GM12874 (cell line): ENCODE data around the gene FLNC.

Source experiments
- TF ChIP-seq, protein P1 (sequence below): IDR thresholded peaks from 2 replicates; pipeline ENCODE4 v1.5.1; 2011; ENCODE audit warnings: low read depth, mild to moderate bottlenecking, control low read depth, low read length, moderate library complexity; ENCODE audit not compliant: insufficient read depth

Gene FLNC

DNA sequence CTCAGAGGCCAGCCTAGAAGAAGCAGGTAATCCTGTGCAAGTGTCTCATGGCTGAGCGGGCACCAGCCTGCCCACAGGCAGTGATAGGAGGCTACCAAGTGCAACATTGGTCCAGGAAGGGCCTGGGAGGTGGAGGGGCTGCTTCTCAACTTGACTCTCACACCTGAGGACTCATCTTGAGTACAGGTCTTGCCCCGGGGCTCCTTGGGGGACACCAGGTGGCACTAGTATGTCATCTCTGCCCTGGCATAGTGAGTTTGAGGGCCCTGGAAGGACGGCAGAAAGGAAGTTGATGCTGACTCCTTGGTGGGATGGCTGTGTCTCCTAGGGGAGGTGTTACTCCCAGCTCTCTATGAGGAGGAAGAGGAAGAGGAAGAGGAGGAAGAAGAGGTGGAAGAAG lies 36.2 kb upstream of the FLNC start:
- TF ChIP-seq, protein P1, sequence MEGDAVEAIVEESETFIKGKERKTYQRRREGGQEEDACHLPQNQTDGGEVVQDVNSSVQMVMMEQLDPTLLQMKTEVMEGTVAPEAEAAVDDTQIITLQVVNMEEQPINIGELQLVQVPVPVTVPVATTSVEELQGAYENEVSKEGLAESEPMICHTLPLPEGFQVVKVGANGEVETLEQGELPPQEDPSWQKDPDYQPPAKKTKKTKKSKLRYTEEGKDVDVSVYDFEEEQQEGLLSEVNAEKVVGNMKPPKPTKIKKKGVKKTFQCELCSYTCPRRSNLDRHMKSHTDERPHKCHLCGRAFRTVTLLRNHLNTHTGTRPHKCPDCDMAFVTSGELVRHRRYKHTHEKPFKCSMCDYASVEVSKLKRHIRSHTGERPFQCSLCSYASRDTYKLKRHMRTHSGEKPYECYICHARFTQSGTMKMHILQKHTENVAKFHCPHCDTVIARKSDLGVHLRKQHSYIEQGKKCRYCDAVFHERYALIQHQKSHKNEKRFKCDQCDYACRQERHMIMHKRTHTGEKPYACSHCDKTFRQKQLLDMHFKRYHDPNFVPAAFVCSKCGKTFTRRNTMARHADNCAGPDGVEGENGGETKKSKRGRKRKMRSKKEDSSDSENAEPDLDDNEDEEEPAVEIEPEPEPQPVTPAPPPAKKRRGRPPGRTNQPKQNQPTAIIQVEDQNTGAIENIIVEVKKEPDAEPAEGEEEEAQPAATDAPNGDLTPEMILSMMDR: peak; percentile 32; the same call in 1 of the 2 replicates

DNA sequence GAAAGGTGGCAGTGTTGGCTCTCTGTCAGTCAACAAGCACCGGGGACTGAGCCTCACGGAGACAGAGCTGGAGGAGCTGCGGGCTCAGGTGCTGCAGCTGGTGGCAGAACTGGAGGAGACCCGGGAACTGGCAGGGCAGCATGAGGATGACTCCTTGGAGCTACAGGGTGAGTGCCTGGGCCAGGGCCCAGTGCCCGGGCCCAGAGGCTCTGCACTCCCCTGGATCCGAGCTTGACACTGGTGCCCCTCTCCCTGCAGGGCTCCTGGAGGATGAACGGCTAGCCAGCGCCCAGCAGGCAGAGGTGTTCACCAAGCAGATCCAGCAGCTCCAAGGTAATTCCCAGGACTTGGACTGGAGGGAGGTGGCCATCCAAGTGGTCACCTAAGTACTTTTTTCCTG lies 35.8 kb upstream of the FLNC start:
- TF ChIP-seq, protein P1: no peak

DNA sequence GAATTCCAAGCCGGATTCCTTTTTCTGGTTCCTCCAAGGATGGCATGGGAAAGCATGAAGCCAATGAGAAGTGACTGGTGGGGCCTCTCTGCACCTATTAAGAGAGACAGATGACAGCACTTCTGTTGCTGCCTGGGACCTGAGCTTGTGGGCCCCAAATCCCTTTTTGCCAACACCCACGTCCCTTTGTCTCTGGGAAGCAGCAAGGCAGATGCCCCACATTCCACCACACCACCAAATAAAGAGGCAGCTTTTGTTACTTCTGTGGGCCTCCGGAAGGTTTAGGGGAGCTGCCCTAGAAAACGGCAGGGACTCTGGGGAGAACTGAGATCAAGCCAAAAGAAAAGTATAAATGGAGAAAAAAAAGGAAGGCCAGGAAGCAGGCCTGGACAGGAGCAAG lies 35.1 kb upstream of the FLNC start:
- TF ChIP-seq, protein P1: no peak

DNA sequence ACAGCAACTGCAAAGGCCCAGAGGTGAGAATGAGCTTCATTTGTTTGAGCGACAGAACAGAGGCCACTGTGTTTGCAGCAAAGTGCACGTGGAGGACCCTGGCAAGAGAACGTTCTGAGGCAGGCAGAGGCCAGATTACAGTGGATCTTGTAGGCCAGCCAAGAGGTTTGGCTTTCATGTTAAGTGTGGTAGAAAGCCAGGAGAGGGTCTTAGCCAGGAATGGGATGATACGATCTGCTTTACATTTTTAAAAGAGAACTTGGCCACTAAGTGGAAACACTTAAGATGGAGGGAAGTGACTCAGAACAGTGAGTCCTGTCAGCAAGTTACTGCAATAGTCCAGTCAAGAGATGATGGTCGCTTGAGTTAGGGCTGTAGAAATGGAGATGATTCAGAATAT lies 33.9 kb upstream of the FLNC start:
- TF ChIP-seq, protein P1: no peak

DNA sequence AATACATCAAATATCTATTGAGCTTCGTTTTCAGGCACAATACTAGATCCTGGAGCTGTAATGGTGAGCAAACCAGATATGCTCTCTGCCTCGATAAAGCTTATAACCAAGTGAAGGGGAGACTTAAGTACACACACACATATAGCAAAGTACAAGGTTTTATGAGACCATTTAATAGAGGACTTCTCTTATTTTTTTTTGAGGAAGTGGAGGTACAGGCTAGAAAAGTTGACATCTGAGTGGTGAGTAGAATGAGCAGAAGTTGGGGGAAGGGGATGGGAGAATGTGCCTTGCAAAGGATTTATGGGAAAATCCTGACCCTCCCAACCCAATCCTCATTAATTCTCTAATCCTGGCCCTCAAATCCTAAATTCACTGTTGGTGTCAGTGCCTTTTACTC lies 30.8 kb upstream of the FLNC start:
- TF ChIP-seq, protein P1: no peak

DNA sequence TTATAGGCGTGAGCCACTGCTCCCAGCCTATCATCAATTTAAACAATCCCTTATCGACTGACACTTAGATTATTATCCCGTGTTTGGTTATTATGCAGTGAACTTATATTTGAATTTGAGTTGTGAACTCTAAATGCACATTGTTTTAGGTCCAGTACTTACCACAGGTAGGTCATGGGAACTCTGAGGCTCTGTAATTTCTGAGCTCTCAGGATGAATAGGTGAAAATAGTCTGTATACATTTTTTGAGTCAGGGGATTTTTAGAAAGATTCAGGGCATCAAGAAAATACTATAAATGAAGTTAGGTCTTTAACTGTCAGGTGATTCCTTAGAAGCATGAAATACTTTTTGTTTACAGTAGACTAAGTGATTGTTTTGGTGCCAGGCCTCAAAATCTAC lies 29.6 kb upstream of the FLNC start:
- TF ChIP-seq, protein P1: no peak

DNA sequence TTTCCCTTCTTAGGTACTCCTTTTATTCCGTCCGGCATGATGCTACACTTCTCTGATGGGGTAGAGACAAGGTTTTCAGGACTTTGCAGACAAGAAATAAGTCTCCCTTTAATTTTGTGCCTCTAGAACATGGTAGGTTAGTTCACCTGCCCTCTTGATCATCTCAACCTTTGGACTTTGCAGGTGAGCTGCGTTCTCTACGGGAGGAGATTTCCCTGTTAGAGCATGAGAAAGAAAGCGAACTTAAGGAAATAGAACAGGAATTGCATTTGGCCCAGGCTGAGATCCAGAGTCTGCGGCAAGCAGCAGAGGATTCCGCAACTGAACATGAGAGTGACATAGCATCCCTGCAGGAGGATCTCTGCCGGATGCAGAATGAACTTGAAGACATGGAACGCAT lies 29.2 kb upstream of the FLNC start:
- TF ChIP-seq, protein P1: no peak
